ENCODE data around the gene ASPDH. TPM values are rescaled to one million over a fixed set of nuclear protein-coding genes. Genes with fewer than 3 reads are reported as not detected.

The ASPDH gene
- total RNA-seq, 2 donors from 2014 or later: not detected

DNA sequence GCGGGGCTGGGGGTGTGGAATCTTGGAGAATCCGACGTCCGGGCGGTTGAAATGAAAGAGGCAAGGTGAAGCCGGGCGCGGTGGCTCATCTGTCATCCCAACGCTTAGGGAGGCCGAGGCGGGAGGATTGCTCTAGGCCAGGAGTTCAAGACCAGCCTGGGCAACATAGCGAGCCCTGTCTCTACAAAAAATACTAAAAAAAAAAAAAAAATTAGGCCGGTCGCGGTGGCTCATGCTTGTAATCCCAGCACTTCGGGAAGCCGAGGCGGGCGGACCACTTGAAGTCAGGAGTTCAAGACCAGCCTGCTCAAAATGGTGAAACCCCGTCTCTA, 36.8 kb downstream of the ASPDH start:
- Mint-ChIP-seq H3K36me3 (ENCODE audit: low read depth) (peaks cover 39% of the 10 kb centered on the region), H3K4me3 (peak overlapping the region; percentile 98), H3K27ac (peak overlapping the region; percentile 99), H3K27me3 (ENCODE audit: insufficient read depth) (peaks cover 5% of the 10 kb centered on the region), H3K4me1 (peaks cover 3% of the 10 kb centered on the region), H3K9me3 (peaks cover 26% of the 10 kb centered on the region)
- Histone ChIP-seq H3K4me1 (ENCODE audit: control insufficient read depth, insufficient read depth, low read length) (no peaks in the 10 kb centered on the region), H3K9me3 (ENCODE audit: control insufficient read depth, low read length) (peaks cover 17% of the 10 kb centered on the region), H3K36me3 (ENCODE audit: control insufficient read depth, insufficient read depth, low read length) (peaks cover 20% of the 10 kb centered on the region), H3K27ac (ENCODE audit: low read depth, low read length) (peak overlapping the region; percentile 91), H3K4me3 (ENCODE audit: low read length) (peak overlapping the region; percentile 91), H3K9ac (ENCODE audit: extremely low read depth, low read length, poor library complexity, severe bottlenecking) (peak overlapping the region; percentile 85), H3K27me3 (ENCODE audit: control insufficient read depth, insufficient read depth, low read length, poor library complexity, severe bottlenecking) (no peaks in the 10 kb centered on the region)
- TF ChIP-seq, protein P1, sequence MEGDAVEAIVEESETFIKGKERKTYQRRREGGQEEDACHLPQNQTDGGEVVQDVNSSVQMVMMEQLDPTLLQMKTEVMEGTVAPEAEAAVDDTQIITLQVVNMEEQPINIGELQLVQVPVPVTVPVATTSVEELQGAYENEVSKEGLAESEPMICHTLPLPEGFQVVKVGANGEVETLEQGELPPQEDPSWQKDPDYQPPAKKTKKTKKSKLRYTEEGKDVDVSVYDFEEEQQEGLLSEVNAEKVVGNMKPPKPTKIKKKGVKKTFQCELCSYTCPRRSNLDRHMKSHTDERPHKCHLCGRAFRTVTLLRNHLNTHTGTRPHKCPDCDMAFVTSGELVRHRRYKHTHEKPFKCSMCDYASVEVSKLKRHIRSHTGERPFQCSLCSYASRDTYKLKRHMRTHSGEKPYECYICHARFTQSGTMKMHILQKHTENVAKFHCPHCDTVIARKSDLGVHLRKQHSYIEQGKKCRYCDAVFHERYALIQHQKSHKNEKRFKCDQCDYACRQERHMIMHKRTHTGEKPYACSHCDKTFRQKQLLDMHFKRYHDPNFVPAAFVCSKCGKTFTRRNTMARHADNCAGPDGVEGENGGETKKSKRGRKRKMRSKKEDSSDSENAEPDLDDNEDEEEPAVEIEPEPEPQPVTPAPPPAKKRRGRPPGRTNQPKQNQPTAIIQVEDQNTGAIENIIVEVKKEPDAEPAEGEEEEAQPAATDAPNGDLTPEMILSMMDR (conservative IDR thresholded peaks at IDR 0.05): no peak
- no peak for DNase-seq
- 3 to 30% methylated on average over 10 to 20 of the region's 20 CpGs for WGBS, 2 experiments (ENCODE audit: insufficient coverage in 1 of 2, insufficient read length in 1 of 2)

DNA sequence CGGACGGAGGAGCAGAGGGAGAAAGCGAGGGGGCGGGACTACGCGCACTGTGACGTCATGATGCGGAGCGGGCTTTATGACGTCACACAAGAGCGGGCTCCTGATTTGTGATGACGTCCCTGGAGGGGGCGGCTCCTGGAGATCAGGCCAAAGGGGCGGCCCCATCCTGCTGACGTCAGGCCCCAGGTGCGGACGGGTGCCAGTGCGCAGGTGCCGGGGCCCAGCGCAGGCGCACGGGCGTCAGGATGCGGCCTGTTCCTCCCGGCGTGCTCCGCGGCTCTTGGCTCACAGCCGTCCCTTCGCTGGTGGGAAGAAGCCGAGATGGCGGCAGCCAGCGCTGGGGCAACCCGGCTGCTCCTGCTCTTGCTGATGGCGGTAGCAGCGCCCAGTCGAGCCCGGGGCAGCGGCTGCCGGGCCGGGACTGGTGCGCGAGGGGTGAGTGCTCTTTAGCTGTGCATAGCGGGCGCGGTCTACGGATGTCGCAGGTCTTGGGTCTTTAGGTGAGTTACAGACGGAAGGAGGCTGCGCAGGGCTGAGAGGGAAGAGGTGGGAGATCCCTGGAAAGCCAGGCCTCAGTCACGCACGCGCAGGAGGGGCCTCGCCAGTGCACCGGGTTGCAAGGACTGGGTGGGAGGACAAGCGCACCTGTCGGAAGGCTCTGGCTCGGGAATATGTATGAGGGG, 37.3 kb downstream of the ASPDH start, which contains the start of the genes EMC10 and GARIN5A:
TSS of gene EMC10 (plus strand) at position 284 of the 683 bp plus-strand sequence. CDS start at position 322, 38 bp downstream.
TSS of gene GARIN5A (minus strand) at position 625 of the 683 bp plus-strand sequence. CDS start at position 165, 460 bp downstream.
- Histone ChIP-seq H3K9me3 (ENCODE audit: control insufficient read depth, low read length) (peaks cover 22% of the 10 kb centered on the region), H3K36me3 (ENCODE audit: control insufficient read depth, insufficient read depth, low read length) (peaks cover 20% of the 10 kb centered on the region), H3K4me3 (ENCODE audit: low read length) (peak within 1 kb of the TSS; percentile 91), H3K27ac (ENCODE audit: low read depth, low read length) (peak within 1 kb of the TSS; percentile 91), H3K27me3 (ENCODE audit: control insufficient read depth, insufficient read depth, low read length, poor library complexity, severe bottlenecking) (no peaks in the 10 kb centered on the region), H3K9ac (ENCODE audit: extremely low read depth, low read length, poor library complexity, severe bottlenecking) (peak within 1 kb of the TSS; percentile 85), H3K4me1 (ENCODE audit: control insufficient read depth, insufficient read depth, low read length) (no peaks in the 10 kb centered on the region)
- Mint-ChIP-seq H3K4me1 (peaks cover 3% of the 10 kb centered on the region), H3K4me3 (peak within 1 kb of the TSS; percentile 98), H3K9me3 (peaks cover 26% of the 10 kb centered on the region), H3K27me3 (ENCODE audit: insufficient read depth) (peaks cover 5% of the 10 kb centered on the region), H3K27ac (peak within 1 kb of the TSS; percentile 99), H3K36me3 (ENCODE audit: low read depth) (peaks cover 37% of the 10 kb centered on the region)
- 8 to 14% methylated on average over 30 to 58 of the region's 58 CpGs for WGBS, 2 experiments (ENCODE audit: insufficient coverage in 1 of 2, insufficient read length in 1 of 2)
- TF ChIP-seq, protein P1 (conservative IDR thresholded peaks at IDR 0.05): no peak
- peak; percentile 98 for DNase-seq

DNA sequence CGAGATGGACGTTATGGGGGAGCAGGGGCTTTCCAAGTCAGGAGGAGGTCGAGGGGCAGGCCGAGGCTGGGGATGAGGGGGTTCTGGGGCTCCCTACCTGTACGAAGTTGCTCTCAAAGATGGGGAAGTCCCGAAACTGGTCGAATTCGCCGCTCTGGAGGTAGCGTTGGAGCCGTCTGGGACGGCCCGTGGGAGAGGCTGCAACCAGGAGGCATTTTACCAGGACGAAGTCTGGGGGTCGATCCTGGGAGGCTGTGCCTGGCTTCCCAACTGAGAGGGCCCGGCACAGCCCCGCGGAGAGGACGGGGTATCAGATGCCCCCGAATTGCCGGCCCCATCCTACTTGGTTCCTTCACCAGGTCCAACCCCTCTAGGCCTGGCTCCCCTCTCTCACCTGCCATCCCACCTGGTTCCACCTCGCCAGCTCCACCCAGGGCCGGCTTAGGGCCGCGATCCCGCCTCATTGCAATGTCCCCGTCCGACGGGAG, 37.9 kb downstream of the ASPDH start:
- H3K4me3 Mint-ChIP-seq: peak overlapping the region; percentile 98
- H3K36me3 Mint-ChIP-seq (ENCODE audit: low read depth): peaks cover 32% of the 10 kb centered on the region

More for the DNA sequence above, 37.9 kb downstream of the ASPDH start:
- H3K27ac Mint-ChIP-seq: peak overlapping the region; percentile 99
- DNase-seq: no peak
- peaks cover 3% of the 10 kb centered on the region for H3K4me1 Mint-ChIP-seq
- H3K9me3 Mint-ChIP-seq: peaks cover 26% of the 10 kb centered on the region
- H3K4me1 ChIP-seq (ENCODE audit: control insufficient read depth, insufficient read depth, low read length): no peaks in the 10 kb centered on the region
- WGBS, 2 experiments (ENCODE audit: insufficient coverage in 1 of 2, insufficient read length in 1 of 2): 80 to 81% methylated on average over 28 to 29 of the region's 29 CpGs
- H3K4me3 ChIP-seq (ENCODE audit: low read length): peak overlapping the region; percentile 91
- peaks cover 23% of the 10 kb centered on the region for H3K9me3 ChIP-seq (ENCODE audit: control insufficient read depth, low read length)
- H3K27ac ChIP-seq (ENCODE audit: low read depth, low read length): no peak overlapping the region
- H3K9ac ChIP-seq (ENCODE audit: extremely low read depth, low read length, poor library complexity, severe bottlenecking): no peak overlapping the region
- TF ChIP-seq, protein P1 (conservative IDR thresholded peaks at IDR 0.05): no peak
- peaks cover 20% of the 10 kb centered on the region for H3K36me3 ChIP-seq (ENCODE audit: control insufficient read depth, insufficient read depth, low read length)
- peaks cover 5% of the 10 kb centered on the region for H3K27me3 Mint-ChIP-seq (ENCODE audit: insufficient read depth)
- no peaks in the 10 kb centered on the region for H3K27me3 ChIP-seq (ENCODE audit: control insufficient read depth, insufficient read depth, low read length, poor library complexity, severe bottlenecking)
